WTC11 (cell line): ENCODE measurements around the gene FLT3LG. TPM values are rescaled to one million over a fixed set of nuclear protein-coding genes. Genes with fewer than 3 reads are reported as not detected.

Experiments
- ATAC-seq: fragments of 200-7000 bp; cut with Tn5 transposase; 2 replicates; pipeline ENCODE4 v1.10.0; 2021; ENCODE audit warnings: mild to moderate bottlenecking, moderate library complexity
- CTCF ChIA-PET: fragments of 300-600 bp; sonication (Branson Sonifier 250); formaldehyde crosslinking; loops from one replicate; lab custom pipeline; 2021; ENCODE audit warnings: antibody characterized with exemption; lab: Charles Lee
- POLR2A ChIA-PET: fragments of 350-600 bp; sonication (Branson Sonifier 250); formaldehyde crosslinking; loops from one replicate; lab custom pipeline; 2021; ENCODE audit warnings: antibody characterized with exemption; lab: Charles Lee
- DNase-seq: peaks from one replicate; pipeline ENCODE4 v3.0.0; 2021; ENCODE audit warnings: low spot score
- H3K27ac Mint-ChIP-seq: 2 replicates; pipeline ENCODE4 v1.8.0; 2021; ENCODE audit warnings: mixed read lengths
- H3K27me3 Mint-ChIP-seq: 2 replicates; pipeline ENCODE4 v1.8.0; 2021; ENCODE audit warnings: low read depth, mild to moderate bottlenecking, moderate library complexity, mixed read lengths
- H3K36me3 Mint-ChIP-seq: 2 replicates; pipeline ENCODE4 v1.8.0; 2021; ENCODE audit warnings: mixed read lengths
- H3K4me1 Mint-ChIP-seq: 2 replicates; pipeline ENCODE4 v1.8.0; 2022; ENCODE audit warnings: mixed read lengths
- H3K4me3 Mint-ChIP-seq: 2 replicates; pipeline ENCODE4 v1.8.0; 2021; ENCODE audit warnings: mild to moderate bottlenecking, moderate library complexity, mixed read lengths
- H3K9me3 Mint-ChIP-seq: 2 replicates; pipeline ENCODE4 v1.8.0; 2021; ENCODE audit warnings: mixed read lengths
- AFF4 ChIP-seq: sonication (generic); formaldehyde crosslinking; IDR thresholded peaks from 2 replicates; pipeline ENCODE4 v1.8.1; 2023; ENCODE audit warnings: mild to moderate bottlenecking, missing genetic modification reagents, borderline replicate concordance
- ATF2 ChIP-seq: sonication (generic); formaldehyde crosslinking; IDR thresholded peaks from 2 replicates; pipeline ENCODE4 v1.8.1; 2022; ENCODE audit warnings: low read depth, missing genetic modification reagents, borderline replicate concordance
- CBFB ChIP-seq: sonication (generic); formaldehyde crosslinking; IDR thresholded peaks from 2 replicates; pipeline ENCODE4 v1.8.1; 2022; ENCODE audit warnings: mild to moderate bottlenecking, low read depth, missing genetic modification reagents
- CREB1 ChIP-seq: sonication (generic); formaldehyde crosslinking; IDR thresholded peaks from 2 replicates; pipeline ENCODE4 v1.8.0; 2023; ENCODE audit warnings: mild to moderate bottlenecking, missing genetic modification reagents
- GABPB1 ChIP-seq: sonication (generic); formaldehyde crosslinking; IDR thresholded peaks from 2 replicates; pipeline ENCODE4 v1.8.1; 2023; ENCODE audit warnings: mild to moderate bottlenecking, missing genetic modification reagents
- IRF2 ChIP-seq: sonication (generic); formaldehyde crosslinking; IDR thresholded peaks from 2 replicates; pipeline ENCODE4 v1.8.0; 2022; ENCODE audit warnings: low read depth, missing genetic modification reagents, borderline replicate concordance
- NR2C2 ChIP-seq: sonication (generic); formaldehyde crosslinking; IDR thresholded peaks from 2 replicates; pipeline ENCODE4 v1.8.0; 2022; ENCODE audit warnings: mild to moderate bottlenecking, missing genetic modification reagents
- SMAD3 ChIP-seq: sonication (generic); formaldehyde crosslinking; IDR thresholded peaks from 2 replicates; pipeline ENCODE4 v1.8.0; 2022; ENCODE audit warnings: missing genetic modification reagents, mild to moderate bottlenecking, borderline replicate concordance
- TCF7 ChIP-seq: sonication (generic); formaldehyde crosslinking; IDR thresholded peaks from 2 replicates; pipeline ENCODE4 v1.8.0; 2022; ENCODE audit warnings: mild to moderate bottlenecking, low read depth, missing genetic modification reagents, moderate library complexity
- ZNF219 ChIP-seq: sonication (generic); formaldehyde crosslinking; IDR thresholded peaks from 2 replicates; pipeline ENCODE4 v1.8.0; 2023; ENCODE audit warnings: missing genetic modification reagents, mild to moderate bottlenecking, borderline replicate concordance
- ZNF317 ChIP-seq: sonication (generic); formaldehyde crosslinking; IDR thresholded peaks from 2 replicates; pipeline ENCODE4 v1.8.1; 2023; ENCODE audit warnings: low read depth, mild to moderate bottlenecking, moderate library complexity, missing genetic modification reagents, borderline replicate concordance
- ZNF396 ChIP-seq: fragments of 250-450 bp; sonication (Bioruptor Pico); IDR thresholded peaks from 2 replicates; pipeline ENCODE4 v1.8.0; 2021; ENCODE audit warnings: mild to moderate bottlenecking, moderate library complexity, borderline replicate concordance
- ZNF532 ChIP-seq: fragments of 250-450 bp; sonication (Bioruptor Pico); IDR thresholded peaks from 2 replicates; pipeline ENCODE4 v1.9.0; 2021; ENCODE audit warnings: mild to moderate bottlenecking, borderline replicate concordance
- total RNA-seq: library from RNA; stranded (reverse); gene quantifications from 3 replicates; pipeline ENCODE4 v1.2.3, GENCODE V29; 2021
- TF ChIP-seq, protein P1 (sequence below): sonication (generic); formaldehyde crosslinking; IDR thresholded peaks from 2 replicates; pipeline ENCODE4 v1.8.1; 2022; ENCODE audit warnings: mild to moderate bottlenecking, missing genetic modification reagents, moderate library complexity, borderline replicate concordance

Gene FLT3LG
- total RNA-seq, 1 experiment from 2014 or later = 2.9 TPM

- no peak overlapping the region for H3K27ac Mint-ChIP-seq
- TF ChIP-seq SMAD3 (CRISPR knock-in tag) (no peak), NR2C2 (CRISPR knock-in tag) (no peak), ZNF532 (CRISPR knock-in tag) (no peak), AFF4 (CRISPR knock-in tag) (no peak), GABPB1 (CRISPR knock-in tag) (no peak), ATF2 (no peak), ZNF317 (CRISPR knock-in tag) (no peak), ZNF396 (CRISPR knock-in tag) (no peak), ZNF219 (CRISPR knock-in tag) (no peak), IRF2 (no peak), CREB1 (CRISPR knock-in tag) (no peak), CBFB (CRISPR knock-in tag) (no peak), TCF7 (CRISPR knock-in tag) (no peak)
- TF ChIP-seq, protein P1, sequence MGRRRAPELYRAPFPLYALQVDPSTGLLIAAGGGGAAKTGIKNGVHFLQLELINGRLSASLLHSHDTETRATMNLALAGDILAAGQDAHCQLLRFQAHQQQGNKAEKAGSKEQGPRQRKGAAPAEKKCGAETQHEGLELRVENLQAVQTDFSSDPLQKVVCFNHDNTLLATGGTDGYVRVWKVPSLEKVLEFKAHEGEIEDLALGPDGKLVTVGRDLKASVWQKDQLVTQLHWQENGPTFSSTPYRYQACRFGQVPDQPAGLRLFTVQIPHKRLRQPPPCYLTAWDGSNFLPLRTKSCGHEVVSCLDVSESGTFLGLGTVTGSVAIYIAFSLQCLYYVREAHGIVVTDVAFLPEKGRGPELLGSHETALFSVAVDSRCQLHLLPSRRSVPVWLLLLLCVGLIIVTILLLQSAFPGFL (CRISPR knock-in tag) = no peak
- TF ChIP-seq, all 79 proteins: peak for 0
- H3K36me3 Mint-ChIP-seq = peaks cover 3% of the 10 kb centered on the region; the same call in 1 of the 2 replicates
- H3K27me3 Mint-ChIP-seq = peaks cover 31% of the 10 kb centered on the region
- no peak overlapping the region for H3K4me3 Mint-ChIP-seq
- no peaks in the 10 kb centered on the region for H3K9me3 Mint-ChIP-seq
- no peak for DNase-seq
- no peak for ATAC-seq
- ChIA-PET POLR2A (interaction anchor here (1.2 kb wide), 1 partner anchor 31 kb away, joined by 3 read pairs; no protein-coding TSS in a partner anchor), CTCF (interaction anchor here (0.6 to 1.4 kb wide), 3 partner anchors 16 to 531 kb away, joined by 3 to 17 read pairs (median 6); no protein-coding TSS in a partner anchor)
- peaks cover 26% of the 10 kb centered on the region for H3K4me1 Mint-ChIP-seq
Observed at GRCh38 chr19:49530708-49531107, 56.7 kb downstream of the FLT3LG start.
